Fibroblast of skin of abdomen (primary cell): ENCODE measurements around the gene QTRT2.
A peak's percentile ranks its signal among the peaks of the same experiment; 100 is the strongest.

Source experiments
- DNase-seq: peaks from one replicate; pipeline ENCODE4 v3.0.0-alpha.2; 2013

The QTRT2 gene

GRCh38 chr3:114079761-114080160 is 23.2 kb downstream of the QTRT2 start:
- no peak for DNase-seq

- no peak for DNase-seq
These were observed 23.7 kb downstream of the QTRT2 start for GRCh38 chr3:114080201-114080600.

DNA sequence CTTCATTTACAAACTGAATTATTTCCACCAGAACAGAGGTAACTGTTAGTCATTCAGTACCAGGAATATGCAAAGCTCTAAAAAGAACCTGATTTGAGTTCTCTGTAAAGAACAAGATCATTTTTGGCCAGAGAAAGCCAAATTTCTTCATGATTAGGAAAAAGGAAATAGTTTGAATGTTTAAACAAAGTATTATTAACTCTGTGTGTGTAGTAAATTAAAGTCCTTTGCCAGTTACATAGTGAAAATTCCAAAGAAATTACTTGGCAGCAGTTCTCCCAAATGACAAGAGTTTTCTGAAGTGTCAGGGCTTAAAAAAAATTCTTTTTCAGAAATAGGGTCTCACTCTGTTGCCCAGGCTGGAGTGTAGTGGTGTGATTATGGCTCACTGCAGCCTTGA is 24.5 kb downstream of the QTRT2 start:
- peak; percentile 68 for DNase-seq

GRCh38 chr3:114083112-114083511 is 26.6 kb downstream of the QTRT2 start:
- no peak for DNase-seq

GRCh38 chr3:114086356-114086755 is 29.8 kb downstream of the QTRT2 start:
- DNase-seq, result no peak

GRCh38 chr3:114089675-114090074 is 33.1 kb downstream of the QTRT2 start:
- no peak for DNase-seq

DNA sequence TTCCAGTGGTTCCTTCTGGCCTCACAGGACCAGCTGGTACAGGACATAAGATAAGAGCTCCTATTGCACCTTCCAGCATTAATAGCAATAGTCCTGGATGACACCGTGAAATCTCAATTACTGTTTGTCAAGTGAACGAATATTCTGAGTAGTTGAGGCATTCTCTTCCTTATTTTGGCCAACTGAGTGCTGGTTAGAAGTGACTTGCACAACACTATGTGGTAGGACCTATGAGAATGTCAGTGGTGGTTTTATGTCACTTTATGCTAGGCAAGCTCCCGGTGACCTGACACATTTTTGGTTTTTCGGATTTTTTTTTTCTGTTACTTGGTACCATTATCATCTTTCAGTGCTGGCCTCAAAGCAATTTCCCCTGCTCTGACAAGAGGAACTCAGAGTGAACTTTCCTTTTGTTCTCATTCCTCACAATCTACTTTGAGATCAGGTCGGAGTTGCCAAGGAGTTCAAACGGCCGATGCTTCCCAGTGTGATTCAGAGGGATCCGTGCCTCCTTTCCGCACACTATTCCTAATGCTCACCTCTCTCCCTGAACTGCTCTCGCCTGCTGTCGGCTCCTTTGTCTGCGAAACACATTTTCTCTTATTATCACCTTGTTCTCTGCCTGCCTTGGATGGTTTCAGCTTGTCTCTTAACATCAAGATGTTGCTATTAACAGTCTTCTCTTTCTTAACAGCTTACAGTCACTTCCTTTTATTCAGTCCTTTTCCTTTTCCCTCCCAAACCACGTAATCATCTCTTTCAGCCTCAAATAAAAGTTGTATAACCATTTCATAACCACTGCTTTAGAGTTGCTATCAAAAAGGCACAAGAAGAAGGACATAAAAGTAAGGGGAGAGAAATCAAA is 35.8 kb downstream of the QTRT2 start:
- DNase-seq, result no peak

DNA sequence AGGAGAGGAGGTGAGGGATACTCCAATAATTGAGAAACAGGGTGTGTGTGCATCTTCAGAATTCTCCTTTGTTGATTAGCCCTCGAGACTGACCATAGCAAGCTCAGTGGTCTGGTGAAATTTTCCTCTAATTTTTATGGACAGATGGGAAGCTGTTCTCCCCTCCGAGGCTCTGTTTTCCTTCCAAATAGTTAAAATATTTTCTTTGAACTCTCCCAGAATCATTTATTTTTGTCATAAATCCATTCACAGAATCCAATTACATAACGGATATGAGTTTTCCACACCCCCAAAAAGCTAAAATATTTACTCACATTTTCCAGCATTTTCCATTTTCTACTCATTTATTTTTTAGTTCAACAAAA is 36.5 kb downstream of the QTRT2 start:
- DNase-seq, result no peak

GRCh38 chr3:114093596-114093995 is 37.1 kb downstream of the QTRT2 start:
- DNase-seq, result peak; percentile 83

DNA sequence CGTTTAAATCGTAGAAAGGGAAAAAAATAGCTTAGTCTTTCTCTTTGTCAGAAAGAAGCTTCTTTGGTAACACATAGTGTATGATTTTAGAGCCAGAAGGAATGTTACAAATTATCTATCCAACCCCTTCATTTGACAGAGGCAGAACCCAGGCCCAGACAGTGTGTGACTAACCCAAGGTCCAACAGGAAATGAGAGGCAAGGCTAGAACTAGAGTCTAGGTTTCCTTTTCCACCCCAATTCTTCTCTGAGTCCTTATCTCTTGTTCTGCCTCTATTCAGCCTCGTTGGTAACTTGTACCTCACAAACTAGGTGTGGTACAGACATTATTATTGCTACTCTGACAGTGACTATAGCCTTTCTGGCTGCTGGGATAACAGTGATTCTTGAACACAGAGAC is 39.3 kb downstream of the QTRT2 start:
- DNase-seq, result no peak

DNA sequence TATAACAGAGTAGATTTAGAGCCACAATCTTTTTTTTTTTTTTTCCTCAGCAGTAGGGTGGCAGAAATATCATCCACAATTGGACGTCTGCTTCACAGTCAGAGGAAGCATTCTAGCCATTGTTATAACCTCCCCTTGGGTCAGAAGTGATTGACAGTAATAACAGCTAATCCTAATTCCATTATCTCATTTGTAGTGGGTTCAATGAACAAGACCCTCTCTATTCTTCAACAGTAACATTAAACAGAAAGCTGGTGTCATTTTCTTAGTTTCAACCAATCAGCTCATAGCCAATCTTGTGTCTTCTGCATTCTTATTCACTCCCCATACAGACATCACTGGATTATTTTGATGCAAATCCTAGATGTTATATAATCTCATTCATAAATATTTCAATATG is 44.6 kb downstream of the QTRT2 start:
- DNase-seq, result no peak

GRCh38 chr3:114103181-114103580 is 46.6 kb downstream of the QTRT2 start:
- DNase-seq, result no peak

DNA sequence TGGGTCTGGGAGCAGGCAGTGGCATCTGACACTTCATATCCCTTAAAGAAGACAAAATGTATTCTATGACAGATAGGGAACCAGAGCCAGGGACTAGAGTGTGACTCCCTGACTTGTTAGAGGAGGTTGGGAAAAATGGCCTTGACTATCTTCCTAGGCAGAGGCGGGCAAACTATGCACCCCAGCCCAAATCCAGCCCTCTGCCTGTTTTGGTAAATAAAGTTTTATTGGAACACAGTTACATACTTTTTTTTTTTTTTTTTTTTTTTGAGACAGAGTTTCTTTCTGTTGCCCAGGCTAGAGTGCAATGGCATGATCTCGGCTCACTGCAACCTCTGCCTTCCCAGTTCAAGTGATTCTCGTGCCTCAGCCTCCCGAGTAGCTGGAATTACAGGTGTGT is 47.3 kb downstream of the QTRT2 start:
- no peak for DNase-seq

DNA sequence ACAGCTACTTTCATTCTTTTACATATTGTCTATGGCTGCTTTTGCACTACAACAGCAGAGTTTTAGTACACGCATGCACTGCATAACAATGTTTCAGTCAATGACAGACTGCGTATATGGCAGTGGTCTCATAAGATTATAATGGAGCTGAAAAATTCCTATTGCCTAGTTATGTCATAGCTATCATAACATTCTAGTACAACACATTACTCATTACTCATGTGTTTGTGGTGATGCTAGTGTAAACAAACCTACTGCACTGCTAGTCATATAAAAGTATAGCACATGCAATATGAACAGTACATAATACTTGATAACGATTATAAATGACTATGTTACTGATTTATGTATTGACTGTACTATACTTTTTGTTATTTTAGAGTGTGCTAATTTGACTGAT is 47.9 kb downstream of the QTRT2 start:
- DNase-seq, result no peak

DNA sequence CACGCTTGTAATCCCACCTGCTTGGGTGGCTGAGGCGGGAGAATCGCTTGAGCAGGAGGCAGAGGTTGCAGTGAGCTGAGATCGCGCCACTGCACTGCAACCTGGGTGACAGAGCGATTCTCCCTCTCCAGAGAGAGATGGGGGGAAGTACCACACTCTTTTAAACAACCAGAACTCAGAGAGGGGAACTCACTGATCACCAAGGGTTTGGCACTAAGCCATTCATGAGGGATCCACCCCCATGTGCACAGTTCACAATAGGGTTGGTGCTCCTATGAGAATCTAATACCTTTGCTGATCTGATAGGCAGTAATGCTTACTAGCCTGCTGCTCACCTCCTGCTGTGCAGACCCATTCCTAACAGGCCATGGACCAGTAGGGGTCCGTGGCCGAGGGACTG is 51.6 kb downstream of the QTRT2 start:
- DNase-seq, result no peak

- DNase-seq, result no peak
These were observed 53.9 kb downstream of the QTRT2 start for GRCh38 chr3:114110439-114110838.

DNA sequence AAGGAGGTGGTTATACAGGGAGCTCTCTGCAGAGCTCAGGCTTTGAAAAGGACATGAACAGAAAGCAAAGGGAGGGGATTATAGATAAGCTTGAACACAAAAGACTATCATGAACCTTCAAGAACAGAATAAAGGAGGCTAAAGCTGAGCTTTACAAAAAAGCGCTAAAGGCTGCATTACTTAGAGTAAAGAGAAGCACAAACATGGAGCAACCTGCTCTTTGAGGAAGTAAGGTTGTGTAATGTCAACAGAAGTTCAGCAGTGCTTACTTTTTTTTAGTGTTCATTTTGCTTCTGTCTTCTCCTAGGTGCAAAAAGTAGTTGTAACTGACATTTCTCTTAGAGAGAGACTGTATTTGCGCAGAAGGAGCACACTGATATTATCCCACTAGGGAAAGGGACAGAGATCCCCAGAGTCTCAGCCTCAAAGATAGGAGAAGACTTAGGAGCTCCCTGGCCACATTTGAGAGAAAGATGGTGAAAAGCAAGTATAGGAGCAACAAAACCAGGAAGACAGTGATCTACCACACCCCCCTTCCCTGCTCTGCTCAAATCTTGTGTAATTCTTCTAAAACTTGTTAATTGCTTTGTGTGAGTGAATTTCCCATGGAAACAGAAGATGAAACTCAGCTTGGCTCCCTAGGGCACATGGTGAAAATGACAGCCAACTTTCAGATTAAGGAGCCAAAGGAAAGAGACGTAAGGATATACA is 54.7 kb downstream of the QTRT2 start:
- DNase-seq, result no peak

GRCh38 chr3:114112696-114113095 is 56.2 kb downstream of the QTRT2 start:
- DNase-seq, result peak; percentile 70

DNA sequence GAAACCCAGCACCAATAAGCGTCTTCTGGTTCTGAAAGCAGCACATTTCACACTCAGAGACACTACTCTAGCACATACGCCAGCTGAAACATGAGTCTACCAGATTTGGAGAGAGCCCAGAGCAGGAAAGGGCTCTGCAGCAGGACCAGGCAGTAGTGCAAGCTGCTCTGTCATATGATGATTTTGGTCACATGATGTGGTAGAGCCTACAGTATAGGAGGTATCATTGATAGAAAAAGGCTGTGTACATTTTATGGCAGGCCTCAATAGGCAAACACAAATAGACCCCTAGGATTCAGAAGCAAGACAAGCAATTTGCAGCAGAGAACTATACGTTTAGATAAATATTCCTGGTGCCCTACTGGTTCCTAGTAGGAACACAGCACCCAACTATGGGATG is 58.2 kb downstream of the QTRT2 start:
- peak; percentile 20 for DNase-seq

DNA sequence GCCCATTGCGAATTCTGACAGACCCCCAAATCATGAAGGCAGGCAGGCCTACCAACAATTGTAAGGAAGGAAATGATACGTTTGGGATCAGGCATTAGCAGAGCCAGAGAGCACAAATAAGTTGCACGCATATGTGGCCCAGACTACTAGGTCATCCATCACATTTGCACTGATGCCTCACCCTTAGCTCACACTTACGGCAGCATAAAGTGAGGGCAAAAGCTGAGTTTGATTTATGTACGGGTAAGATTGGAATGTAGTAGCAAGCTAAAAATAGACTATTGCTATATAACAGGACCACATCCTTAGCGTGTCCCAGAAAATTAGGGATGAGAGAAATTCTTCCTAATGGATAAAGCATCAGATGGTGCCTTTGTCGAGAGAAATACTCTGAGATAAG is 58.6 kb downstream of the QTRT2 start:
- peak; percentile 84 for DNase-seq

DNA sequence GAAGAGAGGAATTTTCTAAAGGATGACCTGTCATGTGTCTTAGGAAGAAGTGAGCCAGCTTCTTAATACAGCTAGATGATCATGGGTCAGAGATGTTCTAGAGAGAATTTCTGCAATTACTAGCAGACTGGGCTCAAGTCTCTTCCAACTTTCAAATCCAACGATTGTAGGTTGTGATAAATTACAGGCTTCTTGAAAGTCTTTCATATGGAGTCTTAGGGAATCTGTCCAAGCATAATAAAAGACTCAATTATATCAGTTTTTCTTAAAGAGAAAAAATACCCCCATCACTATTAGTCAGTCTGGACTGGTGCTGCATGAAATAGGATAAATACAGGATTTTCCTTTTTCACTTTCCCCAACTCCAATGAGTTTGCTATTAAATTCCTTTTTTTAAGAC is 63.2 kb downstream of the QTRT2 start:
- peak; percentile 23 for DNase-seq

DNA sequence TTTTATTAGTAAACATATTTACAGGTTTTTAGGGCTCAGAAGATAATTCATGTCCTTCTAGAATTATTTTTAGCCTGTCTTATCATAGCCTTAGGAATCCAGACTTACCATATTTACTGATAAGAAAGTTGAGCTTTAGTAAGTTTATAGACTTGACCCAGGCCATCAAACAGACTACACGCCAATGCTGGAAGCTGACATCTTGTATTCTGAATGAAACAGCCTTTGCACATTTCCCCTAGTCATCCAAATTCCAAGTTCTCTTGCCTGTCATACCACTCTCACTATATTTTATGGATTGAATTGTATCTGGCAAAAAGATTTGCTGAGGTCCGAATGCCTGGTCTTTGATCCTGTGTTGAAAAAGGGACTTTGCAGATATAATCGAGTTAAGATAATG is 63.7 kb downstream of the QTRT2 start:
- DNase-seq, result no peak

GRCh38 chr3:114122027-114122709 is 65.6 kb downstream of the QTRT2 start:
- DNase-seq, result peak; percentile 15

GRCh38 chr3:114126461-114126860 is 69.9 kb downstream of the QTRT2 start:
- DNase-seq, result no peak
